Suppressor macrophage treated with lipopolysaccharide for 1 hour (primary cell): ENCODE measurements around the gene AKAP13.
"Not testable (repeated sequence)": the region's sequence is repeated elsewhere in the genome, so short reads cannot be mapped to it uniquely, and the experiment has no call there.

Experiments
- DNase-seq, 3 donors: peaks; one replicate each; pipeline ENCODE4 v3.0.0-alpha.2; 2020 to 2022

Gene AKAP13

DNA sequence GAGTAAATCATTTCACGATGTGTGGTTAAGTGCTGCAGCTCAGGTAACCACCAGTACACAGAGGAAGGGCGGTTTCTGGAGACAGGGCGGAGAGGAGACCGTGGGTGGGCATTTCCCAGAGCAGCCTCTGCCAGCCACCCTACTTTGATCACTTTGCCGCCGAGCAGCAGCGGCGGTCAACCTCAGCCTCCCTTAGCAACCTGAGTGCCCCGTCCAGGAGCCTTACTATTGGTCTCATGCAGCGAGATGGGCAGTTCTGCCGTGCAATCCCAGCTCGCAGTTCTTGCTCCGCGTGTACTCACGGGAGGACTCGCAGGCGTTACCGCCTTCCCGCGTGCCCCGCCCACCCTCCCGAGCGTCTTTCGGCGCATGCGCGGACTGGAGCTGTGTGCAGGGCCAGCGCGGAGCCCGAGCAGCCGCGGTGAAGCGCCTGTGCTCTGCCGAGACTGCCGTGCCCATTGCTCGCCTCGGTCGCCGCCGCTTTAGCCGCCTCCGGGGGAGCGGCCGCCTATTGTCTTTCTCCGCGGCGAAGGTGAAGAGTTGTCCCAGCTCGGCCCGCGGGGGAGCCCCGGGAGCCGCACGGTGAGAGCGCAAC is at the start of gene AKAP13:
AKAP13 (plus strand) TSS at position 387 of the 595 bp plus-strand sequence. CDS start 105,118 bp downstream, outside the sequence.
- peak; percentile 98 to 99 (median 98) for DNase-seq

GRCh38 chr15:85330901-85331588 is 49.4 kb upstream of the AKAP13 start:
- peak; percentile 59 to 70 (median 67) for DNase-seq

- no peak for DNase-seq
Observed at GRCh38 chr15:85331655-85332285, 48.6 kb upstream of the AKAP13 start.

- DNase-seq = no peak
Observed at GRCh38 chr15:85333132-85333831, 47.1 kb upstream of the AKAP13 start.

DNA sequence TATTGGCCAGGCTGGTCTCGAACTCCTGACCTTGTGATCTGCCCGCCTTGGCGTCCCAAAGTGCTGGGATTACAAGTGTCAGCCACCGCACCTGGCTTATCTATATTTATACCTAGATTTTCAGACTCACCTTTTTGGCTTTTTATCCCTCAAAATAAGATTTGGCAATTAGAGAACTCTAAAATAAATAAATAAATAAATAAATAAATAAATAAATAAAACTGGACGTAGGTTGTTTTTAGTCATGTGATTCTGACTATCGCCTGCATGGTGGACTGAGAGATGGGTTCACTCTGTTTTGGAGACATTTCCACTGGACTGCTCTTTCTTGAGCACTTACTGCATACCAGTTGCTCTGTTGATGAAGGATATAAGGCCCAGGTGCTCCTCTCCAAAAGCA is 46.2 kb upstream of the AKAP13 start:
- DNase-seq = no peak

- no peak for DNase-seq
Observed at GRCh38 chr15:85335193-85335942, 45.0 kb upstream of the AKAP13 start.

DNA sequence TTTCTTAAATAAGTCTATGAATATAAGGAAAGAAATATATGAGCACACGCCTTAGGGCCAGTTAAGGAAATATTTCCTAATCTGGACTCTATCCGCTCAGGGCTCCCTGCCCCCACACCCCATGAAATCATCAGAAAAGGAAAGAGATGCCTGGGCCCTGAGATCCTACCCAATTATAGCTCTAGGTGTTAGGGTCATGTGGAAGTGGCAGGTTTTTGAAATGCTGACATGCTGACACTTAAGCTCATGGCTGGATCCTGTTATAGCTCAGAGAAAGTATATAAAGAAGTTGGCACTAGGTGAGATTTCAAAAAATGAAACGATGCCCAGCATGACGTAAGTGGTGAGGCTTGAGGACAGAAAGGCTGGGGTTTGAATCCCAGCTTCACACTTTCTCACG is 43.5 kb upstream of the AKAP13 start:
- DNase-seq = no peak

DNA sequence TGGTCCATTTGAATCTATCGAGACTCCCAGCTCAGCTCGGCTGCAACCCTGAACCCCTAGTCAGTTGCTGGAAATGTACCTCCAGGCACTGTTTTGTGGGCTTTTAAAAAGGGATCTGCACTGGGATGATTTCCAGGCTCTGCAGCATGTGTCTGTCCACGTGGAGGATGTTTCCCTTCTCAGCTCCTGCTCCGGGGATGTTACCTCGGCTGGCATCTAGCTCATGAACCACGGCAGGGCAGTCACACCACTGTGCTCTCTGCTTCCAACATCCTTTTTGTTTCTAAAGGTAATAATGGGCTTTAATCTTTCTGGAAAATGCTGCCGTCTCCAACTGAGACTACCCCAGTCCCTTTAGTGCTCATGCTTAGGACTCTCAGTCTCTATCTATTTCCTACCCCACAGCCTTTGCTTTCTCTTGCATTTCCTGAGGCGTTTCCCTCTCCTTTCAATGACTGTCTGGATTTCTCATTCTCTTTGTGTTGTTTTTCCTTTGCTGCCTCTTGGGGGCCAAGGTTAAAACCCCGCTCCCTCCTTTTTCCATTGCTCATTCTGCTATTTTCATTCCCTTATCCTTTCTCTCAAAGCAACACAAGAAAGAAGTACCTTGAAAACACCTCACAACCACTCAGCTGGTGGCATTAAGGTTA is 42.9 kb upstream of the AKAP13 start:
- no peak for DNase-seq

DNA sequence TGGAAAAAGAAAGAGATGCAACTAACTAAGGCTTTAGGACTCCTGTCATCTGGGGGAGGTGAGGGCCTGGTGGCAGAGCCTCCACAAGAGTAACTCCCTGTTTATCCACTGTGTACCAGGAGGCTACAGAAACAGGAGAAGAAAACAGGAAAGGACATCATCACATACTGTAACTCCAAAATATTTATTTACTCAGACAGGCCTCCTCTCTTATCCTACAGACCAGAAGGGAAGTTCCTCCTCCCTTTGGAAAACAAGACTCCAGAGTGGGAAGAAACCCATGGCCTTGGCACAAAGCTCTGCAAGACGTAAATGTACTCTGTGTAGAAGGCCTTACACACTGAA is 40.1 kb upstream of the AKAP13 start:
- DNase-seq = no peak

DNA sequence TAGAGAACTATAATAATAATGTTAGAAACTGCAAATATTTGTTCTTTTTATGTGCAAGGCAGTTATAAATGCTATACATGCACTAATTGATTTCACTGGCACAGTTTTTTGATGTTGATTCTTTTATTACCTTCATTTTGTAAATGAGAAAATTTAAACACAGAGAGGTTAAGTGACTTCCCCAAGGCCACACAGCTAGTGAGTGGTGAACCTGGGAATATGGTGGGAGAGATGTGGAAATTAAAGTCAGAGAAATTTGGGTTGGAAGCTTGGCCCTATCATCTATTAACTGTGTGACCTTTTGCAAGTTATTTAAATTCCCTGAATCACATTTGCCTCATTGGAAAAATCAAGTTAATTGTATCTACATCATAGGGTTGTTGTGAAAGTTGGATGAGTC is 39.6 kb upstream of the AKAP13 start:
- no peak for DNase-seq

- DNase-seq = not testable (repeated sequence)
Observed at GRCh38 chr15:85342163-85342562, 38.2 kb upstream of the AKAP13 start.

DNA sequence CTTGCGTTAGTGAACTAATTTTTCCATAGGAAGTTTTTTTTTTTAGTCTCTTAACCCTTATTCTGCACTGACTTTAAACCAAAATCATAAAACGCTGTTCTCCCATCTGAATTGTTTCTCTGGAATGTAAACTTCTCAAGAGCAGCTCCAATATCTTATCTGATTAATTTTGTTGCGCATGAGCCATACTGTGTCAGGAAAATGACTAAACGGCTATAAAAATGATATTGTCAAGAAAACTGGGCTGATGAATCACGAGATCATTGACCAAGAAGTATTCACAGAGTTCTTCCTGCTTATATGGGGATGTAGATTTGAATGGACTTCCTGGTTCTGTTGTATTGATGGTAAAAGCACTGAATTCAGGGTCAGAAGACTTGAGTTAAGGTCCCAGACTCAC is 37.0 kb upstream of the AKAP13 start:
- DNase-seq = peak; percentile 56 to 85 (median 79)

GRCh38 chr15:85344241-85344640 is 36.2 kb upstream of the AKAP13 start:
- not testable (repeated sequence) for DNase-seq

GRCh38 chr15:85344653-85345114 is 35.7 kb upstream of the AKAP13 start:
- not testable (repeated sequence) for DNase-seq

DNA sequence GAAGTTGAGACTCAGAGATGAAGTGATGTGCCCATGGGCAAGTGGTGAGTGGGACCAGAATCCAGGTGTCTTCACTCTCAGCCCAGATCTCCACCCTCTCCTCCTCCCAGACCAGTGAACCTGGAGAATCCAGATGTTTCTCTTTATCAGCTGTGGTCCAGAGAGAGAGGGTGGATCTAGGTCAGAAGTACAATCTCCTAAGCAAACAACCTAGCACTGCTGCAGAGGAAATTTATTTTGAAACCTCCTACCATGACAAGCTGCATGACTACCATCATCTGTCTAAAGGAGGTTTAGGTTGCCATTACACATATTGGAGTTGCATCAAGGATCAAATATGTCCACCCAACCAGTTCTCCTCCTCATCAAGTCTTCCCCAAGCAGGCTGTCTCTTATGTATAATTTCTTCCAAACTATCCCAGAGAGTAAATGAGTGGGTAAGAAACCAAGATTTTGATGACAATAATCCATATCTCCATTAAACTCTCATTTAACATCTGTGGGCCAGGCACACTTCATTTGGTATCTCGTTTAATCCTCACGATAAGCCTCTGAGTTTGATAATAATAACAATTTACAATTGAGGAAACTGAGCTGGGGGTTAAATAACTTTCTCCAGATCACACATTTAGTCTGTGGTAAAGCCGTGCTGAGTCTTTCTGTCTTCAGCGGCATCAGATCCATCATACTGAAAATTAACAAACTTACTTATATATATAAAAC is 35.0 kb upstream of the AKAP13 start:
- not testable (repeated sequence) for DNase-seq

- DNase-seq = peak in 1 of 3 donors; percentile 17
Observed at GRCh38 chr15:85346462-85347084, 33.8 kb upstream of the AKAP13 start.

DNA sequence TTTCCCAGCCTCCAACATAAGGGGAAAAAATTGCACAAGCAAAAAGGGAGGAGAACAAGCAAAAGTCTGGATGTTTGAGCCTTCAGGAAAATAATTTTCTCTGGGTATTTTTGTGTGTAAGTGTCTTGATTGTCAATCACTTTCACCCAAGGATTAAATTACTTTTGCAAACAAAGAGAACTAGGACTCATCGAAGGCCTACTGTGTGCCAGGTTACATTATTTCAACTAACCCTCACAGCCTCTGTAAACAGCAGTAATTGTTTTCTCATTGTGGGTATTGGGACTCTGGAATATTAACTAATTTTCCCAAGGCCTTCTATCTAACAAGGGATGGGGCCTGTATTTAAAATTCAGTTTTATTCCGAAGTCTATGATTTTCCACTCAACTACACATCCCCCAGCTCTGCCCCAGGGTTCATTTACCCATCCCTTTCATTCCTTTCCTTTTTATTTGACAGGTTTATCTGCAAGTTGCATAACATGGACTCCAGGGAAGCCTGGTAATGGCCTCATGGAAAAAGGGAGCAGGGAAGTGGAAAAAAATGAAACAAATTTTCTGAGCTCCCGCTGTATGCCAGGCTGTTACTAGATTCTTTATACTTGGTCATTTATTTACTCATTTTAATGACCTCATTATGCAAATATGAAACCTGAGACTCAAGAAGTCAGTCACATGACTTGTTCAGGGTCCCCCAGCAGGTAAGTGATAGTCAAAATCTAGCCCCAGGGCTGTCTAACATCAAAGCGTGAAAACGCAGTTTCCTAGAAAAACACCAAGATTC is 32.9 kb upstream of the AKAP13 start:
- DNase-seq = not testable (repeated sequence)

DNA sequence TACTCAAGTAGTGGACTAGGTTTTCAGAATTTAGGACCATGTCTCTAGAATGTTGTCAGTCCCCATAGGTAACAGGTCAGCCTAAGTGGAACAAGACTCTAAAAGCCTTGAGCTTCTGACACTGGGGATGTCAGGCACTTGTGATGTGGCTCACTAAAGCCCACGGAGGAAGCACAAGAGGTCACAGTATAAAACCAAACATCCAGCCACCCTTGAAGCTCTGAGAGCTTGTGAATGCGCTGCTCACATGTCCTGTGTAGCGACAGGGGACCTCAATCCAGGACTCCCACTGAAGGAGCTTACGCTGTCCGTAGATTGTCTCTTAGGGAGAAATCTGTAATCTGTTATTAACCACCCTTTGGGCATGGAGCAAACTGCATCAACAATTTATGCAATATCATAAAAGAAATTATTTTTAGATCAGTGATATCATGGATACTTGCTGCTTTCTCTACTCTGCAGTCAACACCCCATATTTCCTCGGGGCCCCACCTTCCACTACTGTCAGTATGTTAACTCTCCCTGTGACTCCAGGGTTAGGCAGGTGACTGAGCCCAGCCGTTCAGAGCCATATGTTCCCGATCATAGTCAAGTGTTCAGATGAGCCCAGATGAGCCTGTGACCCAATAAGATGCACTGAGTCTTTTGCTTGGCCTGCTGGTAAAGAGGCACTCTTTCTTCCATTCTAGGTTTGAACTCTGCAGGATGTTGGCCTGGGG is 32.2 kb upstream of the AKAP13 start:
- DNase-seq = not testable (repeated sequence)

DNA sequence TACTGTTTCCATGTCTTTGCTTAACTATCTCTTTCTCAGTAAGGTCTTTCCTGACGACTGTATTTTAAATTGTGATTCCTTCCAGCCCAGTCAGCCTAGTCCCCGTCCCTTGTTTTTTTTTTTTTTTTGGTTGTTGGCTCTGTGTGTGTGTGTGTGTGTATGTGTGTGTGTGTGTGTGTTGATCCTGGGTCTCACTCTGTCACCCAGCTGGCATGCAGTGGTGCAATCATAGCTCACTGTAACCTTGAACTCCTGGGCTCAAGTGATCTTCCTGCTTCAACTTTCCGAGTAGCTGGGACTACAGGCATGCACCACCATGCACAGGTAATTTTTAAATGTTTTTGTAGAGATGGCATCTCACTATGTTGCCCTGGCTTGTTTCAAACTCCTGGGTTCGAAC is 31.3 kb upstream of the AKAP13 start:
- not testable (repeated sequence) for DNase-seq
